ENCODE data around the gene WDR83.
"Not testable (repeated sequence)": the region's sequence is repeated elsewhere in the genome, so short reads cannot be mapped to it uniquely, and the experiment has no call there.

The WDR83 gene

GRCh38 chr19:12666265-12667048 is at the start of gene WDR83, which contains the start of gene MAN2B1:
Gene WDR83, plus strand, starts transcription at chr19:12666807. Its CDS starts 2,984 bp downstream, at chr19:12669791.
Gene MAN2B1, minus strand, starts transcription at chr19:12666742. Its CDS starts 41 bp downstream, at chr19:12666701.
- peak in 56 of 58 donors; percentile 15 to 77 (median 56) for DNase-seq

GRCh38 chr19:12617646-12618045 is 49.0 kb upstream of the WDR83 start:
- DNase-seq: no peak

DNA sequence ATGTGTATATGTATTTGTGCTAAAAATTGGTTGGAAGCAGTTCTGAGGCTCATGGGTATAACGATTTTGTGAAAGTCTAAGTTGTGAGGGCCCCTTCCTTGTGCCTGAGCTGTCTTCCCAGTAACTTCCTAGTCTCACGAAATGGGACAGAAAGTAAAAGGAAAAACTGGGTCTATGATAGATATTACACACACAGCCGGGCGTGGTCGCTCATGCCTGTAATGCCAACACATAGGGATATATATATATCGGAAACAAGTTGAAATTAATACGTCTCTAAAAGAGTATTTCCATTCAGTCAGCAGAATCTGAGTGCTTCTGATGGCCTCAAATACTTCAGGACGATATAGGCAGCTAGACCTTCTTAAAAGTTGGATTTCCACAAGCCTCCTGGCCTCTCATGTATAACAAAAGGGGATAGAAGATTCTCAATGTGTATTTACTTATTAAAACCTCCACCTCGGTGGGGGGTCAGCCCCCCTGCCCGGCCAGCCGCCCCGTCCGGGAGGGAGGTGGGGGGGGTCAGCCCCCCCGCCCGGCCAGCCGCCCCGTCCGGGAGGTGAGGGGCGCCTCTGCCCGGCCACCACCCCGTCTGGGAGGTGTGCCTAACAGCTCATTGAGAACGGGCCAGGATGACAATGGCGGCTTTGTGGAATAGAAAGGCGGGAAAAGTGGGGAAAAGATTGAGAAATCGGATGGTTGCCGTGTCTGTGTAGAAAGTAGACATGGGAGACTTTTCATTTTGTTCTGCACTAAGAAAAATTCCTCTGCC is 45.2 kb upstream of the WDR83 start:
- not testable (repeated sequence) for DNase-seq

DNA sequence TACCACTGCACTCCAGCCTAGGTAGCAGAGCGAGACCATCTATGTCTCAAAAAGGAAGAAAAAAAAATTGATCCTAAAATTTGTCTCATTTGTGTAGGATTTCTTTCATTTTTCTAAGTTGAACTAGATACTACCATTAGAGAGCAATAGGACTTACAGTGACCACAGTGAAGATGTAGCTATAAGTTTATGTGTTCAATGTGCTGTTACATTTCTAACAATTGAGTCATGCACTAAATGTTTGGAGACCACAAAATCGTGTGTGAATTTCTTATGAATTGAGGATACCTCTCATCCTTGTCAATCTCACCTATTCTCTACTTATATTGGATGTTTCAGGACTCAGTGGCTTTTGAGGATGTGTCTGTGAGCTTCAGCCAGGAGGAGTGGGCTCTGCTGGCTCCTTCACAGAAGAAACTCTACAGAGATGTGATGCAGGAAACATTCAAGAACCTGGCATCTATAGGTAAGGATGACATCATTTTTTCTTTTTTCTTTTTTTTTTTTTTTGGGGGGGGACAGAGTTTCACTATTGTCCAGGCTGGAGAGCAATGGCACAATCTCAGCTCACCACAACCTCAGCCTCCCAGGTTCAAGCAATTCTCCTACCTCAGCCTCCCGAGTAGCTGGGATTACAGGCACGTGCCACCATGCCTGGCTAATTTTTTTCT is 43.1 kb upstream of the WDR83 start:
- DNase-seq: no peak

DNA sequence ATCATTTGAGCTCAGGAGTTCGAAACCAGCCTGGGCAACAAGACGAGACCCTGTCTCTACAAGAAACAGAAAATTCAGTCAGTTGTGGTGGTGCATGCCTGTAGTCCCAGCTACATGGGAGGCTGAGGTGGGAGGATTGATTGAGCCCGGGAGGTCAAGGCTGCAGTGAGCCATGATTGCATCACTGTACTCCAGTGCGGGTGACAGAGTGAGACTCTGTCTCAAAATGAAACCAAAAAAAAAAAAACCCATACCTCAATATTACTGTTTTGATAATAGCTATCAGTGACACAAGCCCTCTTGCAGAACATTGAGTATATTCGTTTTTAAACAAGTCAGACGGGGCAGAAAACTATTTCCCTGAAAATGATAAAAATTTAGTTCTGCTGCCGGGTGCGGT is 39.6 kb upstream of the WDR83 start:
- no peak for DNase-seq

- DNase-seq: no peak
Measured at GRCh38 chr19:12628040-12629022, 38.3 kb upstream of the WDR83 start.

DNA sequence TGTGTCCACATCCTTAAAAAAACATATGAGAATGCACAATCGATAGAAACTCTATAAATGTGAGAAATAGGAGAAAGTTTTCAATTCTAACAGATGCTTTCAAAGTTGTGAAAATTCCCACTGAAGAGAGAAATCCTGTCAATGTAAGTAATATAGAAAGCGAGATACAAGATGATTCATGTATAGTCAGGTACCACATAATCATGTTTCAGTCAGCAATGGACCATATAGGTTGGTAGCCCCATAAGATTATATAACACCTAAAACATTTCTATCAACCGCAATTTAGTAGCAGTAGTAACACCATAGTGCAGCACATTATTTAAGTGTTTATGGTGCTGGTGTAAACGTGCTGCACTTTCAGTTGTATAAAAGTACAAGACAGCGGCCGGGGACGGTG is 37.4 kb upstream of the WDR83 start:
- no peak for DNase-seq

DNA sequence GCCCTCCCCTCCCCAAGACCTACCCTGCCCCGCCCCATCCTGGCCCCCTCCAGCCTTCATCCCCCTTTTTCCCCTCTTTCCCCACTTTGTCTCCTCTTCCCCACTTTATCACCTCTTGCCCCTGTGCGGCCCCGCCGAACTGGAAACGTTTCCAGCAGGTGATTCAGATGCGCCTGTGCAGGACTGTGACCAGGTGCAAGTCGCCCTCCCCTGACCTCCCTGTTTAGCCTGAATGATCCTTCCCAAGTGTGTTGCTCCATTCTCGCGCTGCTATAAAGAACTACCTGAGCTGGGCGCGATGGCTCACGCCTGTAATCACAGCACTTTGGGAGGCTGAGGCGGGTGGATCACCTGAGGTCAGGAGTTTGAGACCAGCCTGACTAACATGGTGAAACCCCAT is 30.0 kb upstream of the WDR83 start:
- DNase-seq: no peak

GRCh38 chr19:12638611-12639182 is 27.9 kb upstream of the WDR83 start:
- no peak for DNase-seq

DNA sequence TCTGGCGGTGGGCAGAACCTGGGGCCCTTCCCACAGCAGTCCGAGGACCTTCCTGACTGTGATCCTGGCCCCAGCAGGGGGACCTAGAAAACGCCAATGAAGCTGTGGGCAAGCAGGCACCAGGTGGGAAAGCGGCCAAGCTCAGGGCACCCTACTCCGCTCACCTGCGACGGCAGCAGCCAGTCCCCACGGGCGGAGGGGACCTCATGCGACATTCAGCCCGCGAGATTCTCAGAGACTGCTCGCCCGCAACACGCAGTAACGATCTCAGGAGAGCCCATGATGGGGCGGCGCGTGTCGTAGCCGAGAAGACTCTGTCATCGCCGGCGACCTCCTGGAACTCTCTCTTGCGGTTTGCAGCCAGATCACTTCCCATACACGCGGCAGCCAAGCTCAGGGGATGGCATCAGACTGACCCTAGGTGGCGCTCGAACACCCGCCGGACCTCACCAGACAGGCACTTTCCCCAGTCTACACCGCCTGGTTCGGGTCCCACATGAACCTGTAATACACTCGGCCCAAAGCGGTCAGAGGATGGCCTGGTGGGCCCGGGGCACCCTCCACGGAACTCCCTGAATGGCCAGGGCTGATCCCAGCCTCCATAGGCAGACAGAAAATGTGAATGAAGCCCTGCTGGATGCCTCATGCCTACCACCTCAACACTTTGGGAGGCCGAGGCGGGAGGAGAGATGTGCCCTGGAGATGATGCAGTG is 26.6 kb upstream of the WDR83 start:
- peak in 55 of 58 donors; percentile 8 to 79 (median 52) for DNase-seq

GRCh38 chr19:12641456-12641855 is 25.2 kb upstream of the WDR83 start:
- no peak for DNase-seq

DNA sequence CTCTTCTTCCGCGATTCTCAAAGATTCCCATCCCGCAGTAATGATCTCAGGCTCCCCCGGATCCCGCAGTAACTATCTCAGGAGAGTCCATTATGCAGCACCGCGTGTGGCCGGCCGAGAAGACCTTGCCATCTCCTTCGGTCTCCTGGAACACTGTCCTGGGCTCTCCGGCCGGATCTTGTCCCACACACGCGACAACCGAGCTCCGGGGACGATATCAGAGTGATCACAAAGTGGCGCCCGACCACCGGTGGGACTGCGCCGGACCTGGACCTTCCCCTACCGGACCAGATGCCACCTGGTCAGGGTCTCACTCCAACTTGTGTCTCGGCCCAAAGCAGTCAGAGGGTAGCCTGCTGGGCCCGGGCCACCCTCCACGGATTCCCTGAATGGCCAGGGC is 24.1 kb upstream of the WDR83 start:
- DNase-seq: no peak

DNA sequence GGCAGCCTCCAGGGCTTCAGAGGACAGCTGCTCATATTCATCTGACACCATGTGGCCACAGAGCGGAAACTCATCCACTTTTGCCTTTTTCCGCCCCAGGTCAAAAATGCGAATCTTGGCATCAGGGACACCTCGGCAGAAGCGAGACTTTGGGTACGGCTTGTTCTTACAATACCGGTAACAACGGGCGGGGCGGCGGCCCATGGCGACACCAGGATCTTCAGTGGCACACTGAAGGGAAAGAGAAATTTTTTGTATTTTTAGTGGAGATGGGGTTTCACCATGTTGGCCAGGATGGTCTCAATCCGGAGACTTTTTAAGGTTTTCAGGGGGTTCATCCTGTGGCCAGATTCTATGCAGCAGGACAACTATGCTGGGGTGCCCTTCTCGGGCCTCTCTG is 22.9 kb upstream of the WDR83 start:
- not testable (repeated sequence) for DNase-seq

DNA sequence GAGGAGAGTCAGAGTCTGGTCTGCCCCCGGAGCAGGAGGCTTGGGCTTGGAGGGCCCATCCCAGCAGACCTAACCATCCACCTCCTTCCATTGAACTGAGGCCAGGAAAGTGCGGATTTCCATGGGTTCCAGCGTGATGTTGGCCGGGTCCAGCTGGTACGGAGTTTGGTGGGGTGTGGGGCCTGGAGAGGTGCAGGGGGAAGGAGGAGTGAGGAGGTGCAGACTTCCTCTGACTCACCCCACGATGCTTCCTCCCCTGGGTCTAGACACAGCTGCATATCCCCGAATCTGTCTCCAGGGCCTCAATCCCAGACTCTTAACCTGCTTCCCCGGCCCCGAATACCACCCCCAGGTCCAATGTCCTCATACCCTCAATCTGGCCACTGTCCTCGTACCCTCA is 20.1 kb upstream of the WDR83 start:
- DNase-seq: no peak

GRCh38 chr19:12647047-12647446 is 19.6 kb upstream of the WDR83 start:
- DNase-seq: no peak

- DNase-seq: peak in 16 of 58 donors; percentile 1 to 43 (median 24)
Measured at GRCh38 chr19:12647490-12648071, 19.0 kb upstream of the WDR83 start.

DNA sequence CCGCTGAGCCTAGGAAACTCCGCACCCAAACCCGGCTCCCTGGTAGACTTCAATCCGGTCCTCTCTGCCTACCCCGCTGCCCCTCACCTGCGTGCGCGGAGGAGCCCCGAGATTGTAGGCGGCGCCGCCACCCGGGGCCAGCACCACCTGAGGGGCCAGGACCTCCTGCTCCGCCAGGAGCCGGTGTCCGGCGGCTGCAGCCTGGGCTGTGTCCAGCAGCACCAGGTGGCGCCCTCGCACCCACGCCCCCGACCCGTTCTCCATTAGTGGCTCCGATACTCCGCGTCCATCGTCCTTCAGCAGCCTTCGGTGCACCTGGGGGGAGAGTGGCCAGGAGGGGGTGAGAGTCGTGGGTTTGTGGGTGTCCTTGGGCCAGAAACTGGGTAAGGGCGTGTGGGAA is 18.5 kb upstream of the WDR83 start:
- peak in 1 of 58 donors; percentile 31 for DNase-seq

DNA sequence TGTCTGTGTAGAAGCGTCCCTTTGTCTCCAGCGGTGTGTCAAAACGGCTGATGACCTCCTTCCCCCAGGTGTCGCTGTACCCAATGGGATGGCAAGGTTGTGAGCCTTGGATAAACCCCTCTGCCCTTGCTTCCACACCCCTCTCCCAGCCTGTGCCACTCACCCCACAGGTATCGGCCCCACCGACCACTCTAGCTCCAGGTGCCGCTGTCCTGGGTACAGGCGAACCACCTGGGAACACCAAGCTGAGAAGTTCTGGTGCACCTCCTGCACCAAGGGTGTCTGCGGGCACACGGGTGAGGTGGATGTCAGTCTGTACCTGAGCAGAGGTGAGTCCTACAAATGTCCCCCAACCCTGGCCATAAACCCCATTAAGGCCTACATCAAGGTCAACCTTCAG is 16.7 kb upstream of the WDR83 start:
- no peak for DNase-seq

DNA sequence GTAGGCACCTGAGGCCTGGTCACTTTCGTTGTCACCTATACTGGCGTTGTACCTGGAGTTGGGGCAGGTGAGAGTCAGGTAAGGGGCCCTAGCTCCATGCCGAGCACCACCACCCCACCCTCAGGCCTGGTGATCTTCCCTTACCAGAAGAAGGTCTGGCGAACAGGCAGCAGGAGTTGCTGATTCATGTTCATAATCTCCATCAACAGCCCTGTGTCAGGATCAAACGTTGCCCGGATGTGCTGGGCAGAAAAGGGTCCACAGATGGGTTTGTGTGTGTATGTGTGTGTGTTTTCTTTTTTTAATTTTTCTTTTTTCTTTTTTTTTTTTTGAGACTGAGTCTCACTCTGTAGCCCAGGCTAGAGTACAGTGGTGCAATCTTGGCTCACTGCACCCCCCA is 14.4 kb upstream of the WDR83 start:
- DNase-seq: no peak
